Fibroblast of upper back skin (primary cell): ENCODE data around the gene YOD1.
A peak's percentile ranks its signal among the peaks of the same experiment; 100 is the strongest.

Source experiments
- DNase-seq: peaks from one replicate; pipeline ENCODE4 v3.0.0-alpha.2; 2013

Gene YOD1

DNA sequence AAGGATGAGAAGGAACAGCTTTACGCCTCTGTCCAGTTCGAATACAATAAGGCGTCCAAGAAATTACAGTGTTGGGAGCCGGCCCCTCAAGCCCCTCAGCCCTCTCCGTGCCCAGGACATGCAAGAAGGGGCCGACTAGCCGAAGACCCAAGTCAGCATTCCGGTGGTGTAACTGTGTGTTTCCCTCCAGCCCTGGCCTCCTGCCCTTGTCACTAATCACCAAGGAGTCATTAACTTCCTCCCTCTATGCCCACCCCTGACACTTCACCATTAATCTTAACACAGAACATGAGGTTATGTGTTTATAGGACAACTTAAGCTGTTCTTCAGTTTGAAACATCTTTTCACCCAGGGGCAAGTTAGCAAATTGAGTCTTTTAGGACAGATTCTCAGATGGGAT is 21.2 kb upstream of the YOD1 start:
- no peak for DNase-seq

DNA sequence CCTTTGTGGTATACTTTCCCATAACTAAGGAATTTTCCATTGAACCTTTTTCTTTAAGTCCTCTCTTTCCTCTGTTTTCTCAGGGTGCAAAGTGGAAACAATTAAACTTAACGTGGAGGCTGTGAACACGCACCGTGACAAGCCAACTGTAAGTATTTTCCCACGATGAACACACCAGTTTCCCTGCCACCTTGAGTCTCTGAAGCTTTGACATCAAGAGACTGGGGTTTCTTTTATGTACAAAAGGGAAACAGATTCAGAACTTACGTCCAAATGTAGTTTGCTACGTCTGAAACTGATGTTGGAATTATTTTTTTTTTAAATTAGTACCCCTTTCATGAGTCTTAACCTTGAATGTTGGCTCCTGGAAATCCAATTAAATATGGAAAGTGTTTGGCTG is 20.4 kb upstream of the YOD1 start:
- no peak for DNase-seq

DNA sequence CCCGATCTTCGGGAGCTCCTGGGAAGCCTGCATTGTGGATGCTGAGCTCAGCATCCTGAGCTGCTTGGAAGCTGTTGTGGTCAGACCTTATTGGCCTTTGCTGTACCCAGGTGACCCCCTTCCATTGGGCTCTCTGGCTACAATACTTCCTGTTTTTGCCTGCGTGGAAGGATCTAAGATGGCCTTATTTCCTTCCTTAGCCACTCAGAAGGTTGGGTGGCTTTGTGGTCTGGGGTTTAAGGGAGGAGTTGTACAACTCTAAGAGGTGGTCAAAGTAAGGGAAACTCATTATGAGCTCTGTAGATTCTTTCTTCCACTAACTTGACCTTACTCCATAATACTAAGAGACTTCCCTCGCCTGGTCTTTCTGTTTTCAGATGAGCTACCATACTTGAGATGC is 19.8 kb upstream of the YOD1 start:
- no peak for DNase-seq

DNA sequence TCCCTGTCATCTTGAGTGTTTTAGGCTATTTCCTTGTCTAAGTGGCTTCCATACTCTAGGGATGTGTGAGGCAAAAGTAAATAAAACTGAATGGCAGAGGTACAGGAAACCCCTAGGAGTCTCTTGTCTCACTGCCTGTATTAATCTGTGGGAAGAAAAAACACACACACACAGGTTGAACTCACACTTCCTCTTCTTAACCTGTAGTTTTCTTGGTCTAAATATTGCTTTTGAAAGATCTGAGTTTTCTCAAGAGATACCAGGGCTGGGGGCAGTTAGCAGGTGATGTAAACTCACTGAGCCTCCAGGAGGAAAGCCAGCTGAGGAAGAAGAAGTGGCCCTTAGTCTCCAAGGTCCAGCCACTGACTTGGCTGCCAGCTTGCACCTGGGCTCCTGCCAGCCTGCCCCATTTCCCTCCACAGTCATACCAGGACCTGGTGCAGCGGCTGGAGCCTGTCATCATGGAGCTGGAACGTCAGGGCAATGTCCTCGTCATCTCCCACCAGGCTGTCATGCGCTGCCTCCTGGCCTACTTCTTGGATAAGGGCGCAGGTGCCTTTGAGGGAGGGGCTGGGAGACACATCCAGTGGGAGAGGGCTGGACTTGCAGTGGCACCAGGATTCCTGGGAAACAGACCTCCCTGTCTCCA is 19.0 kb upstream of the YOD1 start:
- no peak for DNase-seq

DNA sequence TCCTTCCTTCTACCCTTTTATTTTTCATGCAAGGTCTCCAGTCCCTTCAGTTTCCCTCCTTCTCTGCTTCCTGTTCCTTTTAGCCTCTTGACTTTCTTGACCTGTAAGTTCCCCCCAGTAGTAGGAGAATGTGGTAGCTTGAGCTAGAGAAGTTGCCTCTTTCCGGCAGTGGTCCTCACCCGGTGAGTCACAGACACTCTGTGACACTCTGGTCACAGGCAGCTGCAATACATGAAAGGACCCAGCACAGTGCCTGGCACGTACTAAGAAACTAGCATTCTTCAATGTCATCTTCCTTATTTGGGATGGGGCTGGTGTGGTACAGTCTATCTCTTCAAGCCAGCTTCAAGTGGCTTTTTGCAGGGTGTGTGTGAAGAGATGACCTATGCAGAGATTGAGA is 18.1 kb upstream of the YOD1 start:
- no peak for DNase-seq

DNA sequence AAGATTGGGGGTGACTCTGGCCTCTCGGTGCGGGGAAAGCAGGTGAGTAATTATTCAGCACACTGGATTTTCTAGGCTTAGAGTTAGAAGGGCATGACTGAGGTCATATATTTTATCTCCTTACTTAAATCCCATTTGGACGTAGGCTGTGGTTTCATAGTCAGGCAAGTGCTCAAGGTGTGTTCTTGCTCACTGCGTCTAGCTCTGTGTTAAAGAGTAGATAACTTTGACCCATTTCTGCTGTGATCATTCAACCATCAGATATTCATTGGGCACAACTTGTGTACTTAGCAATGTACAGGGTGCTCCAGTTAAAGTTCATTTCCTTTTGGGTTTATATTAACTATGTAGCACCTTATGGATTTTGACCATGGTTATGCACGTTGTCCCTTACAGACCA is 16.7 kb upstream of the YOD1 start:
- no peak for DNase-seq

DNA sequence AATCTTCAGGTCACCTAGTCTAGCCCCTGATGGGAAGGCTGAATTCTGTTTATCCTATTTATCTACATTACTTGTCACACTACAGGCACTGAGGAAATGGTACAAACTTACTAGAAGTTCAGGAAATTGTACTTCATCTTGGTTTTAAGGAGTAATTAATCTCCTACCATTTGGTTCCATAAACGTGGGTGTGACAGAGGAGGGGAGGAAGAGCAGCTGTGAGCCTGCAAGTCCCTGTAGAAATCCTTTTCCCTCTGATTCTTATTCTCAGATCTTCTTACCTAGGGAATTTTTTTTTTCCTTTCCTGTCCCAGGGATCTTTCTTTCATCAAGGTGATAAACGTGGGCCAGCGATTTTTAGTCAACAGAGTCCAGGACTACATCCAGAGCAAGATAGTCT is 16.2 kb upstream of the YOD1 start:
- DNase-seq = no peak

DNA sequence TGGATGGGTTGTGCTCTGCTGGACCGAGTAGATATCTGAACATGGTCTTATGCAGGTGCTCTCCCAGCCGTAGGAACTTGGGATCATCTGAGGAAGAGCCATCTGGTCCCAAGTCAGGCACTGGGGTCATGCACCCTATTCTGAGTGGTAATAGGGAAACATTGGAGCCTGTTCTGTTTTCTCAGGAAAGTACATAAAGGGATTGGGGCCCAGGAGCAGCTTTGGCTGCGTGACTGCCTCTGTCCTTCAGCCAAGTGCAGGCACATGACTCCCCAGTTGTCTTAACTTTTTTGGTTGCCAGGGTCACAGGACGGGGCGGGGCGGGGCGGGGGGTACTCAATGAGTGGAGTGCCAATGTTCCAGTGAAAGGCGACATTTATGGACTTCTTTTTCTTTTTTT is 13.6 kb upstream of the YOD1 start:
- no peak for DNase-seq

DNA sequence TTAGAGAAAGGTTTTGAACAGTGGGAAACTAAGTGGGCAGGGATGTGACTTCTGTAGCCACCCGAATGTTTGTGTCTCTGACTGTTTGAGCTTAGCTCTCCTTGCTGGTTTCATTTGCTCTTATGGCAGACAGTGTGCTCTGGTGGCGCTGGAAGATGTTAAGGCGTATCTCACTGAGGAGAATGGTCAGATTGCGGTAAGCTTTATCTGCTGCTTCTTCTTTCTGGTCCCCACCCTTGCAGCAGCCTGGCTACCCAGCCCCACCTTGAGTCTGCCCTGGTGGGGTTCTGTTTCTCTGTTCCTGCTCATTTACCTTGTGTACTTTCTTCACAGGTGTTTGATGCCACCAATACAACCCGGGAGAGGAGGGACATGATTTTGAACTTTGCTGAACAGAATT is 12.0 kb upstream of the YOD1 start:
- DNase-seq = no peak

DNA sequence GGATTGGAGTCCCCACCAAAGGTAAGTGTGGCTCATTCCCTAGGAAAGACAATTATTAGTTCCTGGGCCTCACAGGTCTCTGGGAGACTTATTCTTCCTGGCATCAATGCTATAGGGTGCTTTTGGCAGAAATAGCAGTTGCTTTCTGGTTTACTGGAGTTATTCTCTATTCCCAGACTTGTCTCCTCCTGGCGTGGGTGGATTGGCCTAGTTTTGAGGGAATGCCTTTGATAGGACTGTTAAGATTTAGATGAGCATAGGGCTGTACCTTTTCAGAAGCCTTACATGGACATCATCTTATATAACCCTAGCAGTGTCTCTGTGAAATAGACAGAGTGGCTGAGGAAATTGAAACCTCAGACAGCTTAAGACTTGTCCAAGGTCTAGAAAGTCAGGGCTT is 11.1 kb upstream of the YOD1 start:
- no peak for DNase-seq

DNA sequence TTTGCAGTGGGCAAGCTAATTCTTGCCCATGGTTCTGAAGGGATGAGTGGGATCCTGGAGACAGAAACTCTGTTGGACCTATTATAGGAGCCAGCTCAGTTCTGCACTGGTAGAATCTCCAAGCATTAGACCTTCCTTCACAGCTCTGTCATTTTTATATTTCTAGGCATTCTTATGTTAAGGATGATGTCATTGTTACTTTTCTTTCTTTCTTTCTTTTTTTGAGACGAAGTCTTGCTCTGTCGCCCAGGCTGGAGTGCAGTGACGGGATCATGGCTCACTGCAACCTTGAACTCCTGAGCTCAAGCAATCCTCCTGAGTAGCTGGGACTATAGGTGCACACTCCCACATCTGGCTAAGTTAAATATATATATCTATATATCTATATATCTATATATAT is 9.6 kb upstream of the YOD1 start:
- no peak for DNase-seq

DNA sequence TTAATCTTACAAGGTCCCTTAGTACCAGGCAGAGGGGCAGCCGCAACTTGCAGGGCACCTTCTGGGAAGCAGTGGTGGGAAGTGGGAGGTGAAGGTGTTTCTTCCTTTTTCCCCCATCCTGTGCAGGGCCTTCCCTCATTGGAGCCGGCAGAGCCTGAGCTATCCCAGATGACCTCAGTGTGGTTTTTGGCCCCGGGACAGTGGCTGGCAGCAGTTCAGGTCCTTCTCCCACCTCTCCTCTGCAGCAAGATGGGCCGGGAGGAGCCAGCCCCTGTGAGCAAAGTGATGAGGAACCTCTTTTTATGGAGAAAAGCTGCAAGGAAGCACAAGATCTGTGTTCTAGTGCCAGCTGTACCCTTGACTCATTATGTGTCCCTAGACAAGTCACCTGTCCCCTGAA is 8.9 kb upstream of the YOD1 start:
- DNase-seq = no peak

DNA sequence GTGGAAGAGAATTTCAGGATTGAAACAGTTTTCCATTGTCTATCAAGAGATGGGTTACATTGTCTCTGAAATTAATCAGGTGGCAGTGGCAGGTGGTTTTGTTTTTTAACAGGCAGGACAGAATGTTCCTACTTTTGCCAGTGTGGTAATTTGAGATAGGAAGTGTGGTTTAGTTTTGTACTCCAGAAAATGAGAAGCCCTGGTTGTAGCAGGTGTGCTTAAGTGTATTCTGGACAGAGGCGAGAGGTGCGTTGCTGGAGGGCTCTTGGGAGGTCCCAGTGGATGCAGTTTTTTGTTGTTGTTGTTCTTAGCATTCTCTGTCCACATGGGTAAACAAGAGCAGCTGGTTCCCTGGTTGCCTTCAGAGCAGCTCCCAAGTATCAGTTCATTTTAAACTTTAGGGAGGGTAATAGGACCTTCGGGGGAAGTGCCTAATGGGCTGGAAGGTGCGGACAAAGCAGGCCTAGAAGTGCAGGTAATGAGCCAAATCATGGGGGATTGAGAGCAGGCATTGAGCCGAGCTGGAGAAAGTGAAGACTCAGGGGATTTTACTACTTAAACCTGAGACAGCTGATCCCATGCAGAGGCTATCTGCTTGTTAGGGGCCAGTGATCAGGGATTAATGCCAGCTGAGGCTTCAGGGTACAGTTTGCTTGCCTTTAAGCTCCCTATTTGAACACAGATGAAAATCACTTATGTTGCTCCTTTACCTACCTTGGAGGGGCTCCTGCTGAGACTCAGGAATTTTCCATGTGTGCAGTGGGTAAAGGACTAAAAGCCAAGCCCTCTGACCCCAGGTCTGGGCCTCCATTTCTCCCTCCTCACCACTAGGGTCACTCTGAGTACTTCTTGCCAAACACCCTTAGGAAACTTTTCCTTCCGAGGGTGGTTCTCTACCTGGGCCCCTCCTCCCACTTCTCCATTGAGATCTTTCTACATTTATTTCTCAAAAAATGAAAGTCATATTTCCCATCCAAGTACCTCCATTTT is 8.2 kb upstream of the YOD1 start:
- no peak for DNase-seq

DNA sequence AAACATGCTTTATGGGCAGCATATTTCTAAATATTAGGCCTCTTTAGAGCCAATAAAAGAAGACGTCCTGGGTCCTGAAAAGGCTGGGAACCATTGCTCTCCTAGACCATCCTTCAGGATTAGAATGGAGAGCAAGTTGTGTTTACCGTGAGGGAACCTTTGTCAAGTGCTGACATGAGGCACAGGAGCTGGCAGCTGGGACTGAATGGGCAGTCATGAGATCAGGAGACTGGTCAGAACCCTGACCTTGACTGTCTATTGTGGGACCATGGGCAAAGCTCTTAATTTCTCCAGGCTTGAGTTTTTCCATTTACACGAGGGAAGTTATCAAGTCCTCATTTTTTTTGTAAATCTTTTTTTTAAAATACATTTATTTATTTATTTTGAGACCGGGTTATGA is 7.2 kb upstream of the YOD1 start:
- no peak for DNase-seq

DNA sequence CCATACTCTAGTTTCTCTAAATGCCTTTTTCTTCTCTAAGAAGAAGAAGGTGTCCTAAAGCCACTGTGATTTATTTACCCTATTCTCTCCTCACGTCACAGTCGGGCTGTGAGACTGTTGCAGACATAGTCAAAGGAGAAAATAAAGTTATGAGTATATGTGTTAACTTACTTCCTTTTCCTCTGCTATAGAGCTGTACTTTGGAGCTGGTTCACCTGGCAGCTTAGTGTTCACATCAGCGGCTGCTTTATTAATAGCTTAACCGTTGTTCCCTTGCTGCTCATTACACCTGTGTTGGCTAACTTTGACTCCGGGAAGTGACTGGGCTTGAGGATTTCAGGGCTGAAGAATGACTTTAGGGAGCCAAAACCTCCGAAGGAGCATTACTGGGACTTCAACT is 5.7 kb upstream of the YOD1 start:
- no peak for DNase-seq

DNA sequence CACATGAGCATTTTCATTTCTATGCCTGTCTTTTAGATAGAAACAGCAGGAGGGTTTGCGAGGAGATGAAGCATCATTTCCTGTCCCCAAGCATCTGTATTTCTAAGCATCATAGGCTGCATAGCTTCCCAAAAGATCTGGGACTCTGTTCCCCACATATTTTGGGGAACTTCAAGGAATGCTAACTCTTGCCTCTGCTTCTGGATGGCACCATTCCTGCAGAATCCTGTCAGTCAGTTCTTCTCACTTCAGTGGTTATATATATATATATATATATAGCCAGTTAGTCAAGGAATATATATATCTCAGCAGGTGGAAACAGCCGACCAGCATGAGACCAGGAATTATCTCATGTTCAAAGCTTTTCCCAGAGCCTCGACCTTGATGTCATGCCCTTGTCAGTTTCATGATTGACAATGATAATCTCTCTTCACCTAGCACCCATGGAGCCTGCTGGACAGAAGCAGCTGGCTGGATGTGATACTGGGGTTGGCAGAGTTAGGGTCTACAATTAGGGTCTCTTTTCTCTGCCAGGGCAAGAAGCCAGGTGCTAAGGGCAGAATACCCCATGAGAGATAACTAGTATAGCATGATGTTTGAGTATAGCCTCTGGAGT is 4.5 kb upstream of the YOD1 start:
- no peak for DNase-seq

DNA sequence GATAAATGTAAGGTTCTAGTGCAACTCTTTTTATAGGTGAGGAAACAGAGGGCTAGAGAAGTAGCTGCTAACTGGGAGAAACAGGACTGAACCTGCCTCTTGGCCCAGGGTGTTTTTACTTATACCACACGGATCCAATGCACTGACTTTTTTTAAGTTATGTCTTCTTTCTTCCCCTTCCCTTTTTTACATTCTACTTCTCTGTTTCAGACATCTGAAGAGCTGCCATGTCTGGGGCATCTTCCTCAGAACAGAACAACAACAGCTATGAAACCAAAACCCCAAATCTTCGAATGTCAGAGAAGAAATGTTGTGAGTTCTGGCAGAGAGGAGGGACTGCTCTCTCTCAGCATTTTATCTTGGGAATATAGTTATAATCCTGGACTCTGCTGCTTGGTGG is 3.5 kb upstream of the YOD1 start:
- no peak for DNase-seq

DNA sequence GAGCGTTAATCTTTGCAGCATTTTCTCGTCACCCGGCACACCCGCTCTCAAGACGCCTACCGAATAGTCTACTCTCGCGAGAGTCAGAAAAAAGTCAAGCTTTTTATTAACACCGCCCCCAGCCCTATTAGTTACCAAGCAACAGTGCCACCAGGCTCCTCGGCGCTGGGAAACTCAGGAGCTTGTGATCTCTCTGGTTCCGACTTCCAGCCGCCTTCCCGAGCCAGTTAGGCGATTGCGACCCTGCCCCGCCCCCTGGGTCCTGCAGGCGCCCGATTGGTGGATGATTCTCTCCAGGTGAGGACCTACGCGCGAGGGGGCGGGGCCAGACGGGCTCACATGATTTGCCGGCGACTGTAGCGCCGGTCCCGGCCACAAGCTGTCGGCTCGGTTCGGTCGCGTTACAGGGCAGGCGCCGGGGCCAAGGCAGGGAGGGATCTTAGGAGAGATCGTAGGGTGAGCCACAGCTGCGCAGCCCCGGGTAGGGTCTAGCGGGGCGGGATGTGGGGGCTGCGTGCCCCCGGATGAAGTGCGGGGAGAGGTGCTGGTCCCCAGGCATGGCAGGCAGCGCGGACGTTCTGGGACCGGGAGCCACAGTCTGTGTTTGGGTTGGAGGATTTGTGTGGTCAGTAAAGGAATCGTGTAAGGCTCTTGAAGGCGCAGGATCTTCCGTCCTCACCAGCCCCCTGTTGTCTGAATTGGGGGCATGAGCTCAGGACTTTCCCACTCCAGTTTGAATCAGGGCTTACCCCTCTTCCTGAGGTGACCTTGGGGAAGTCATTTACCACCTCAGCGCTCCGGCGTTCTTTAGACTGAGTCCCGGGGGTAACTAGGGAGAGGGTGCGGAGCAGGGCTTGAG is 2.1 kb upstream of the YOD1 start, which contains the start of gene PFKFB2:
TSS of gene PFKFB2 (plus strand) at position 365 of the 859 bp plus-strand sequence. CDS start 1,443 bp downstream, outside the sequence.
- peak; percentile 93 for DNase-seq

DNA sequence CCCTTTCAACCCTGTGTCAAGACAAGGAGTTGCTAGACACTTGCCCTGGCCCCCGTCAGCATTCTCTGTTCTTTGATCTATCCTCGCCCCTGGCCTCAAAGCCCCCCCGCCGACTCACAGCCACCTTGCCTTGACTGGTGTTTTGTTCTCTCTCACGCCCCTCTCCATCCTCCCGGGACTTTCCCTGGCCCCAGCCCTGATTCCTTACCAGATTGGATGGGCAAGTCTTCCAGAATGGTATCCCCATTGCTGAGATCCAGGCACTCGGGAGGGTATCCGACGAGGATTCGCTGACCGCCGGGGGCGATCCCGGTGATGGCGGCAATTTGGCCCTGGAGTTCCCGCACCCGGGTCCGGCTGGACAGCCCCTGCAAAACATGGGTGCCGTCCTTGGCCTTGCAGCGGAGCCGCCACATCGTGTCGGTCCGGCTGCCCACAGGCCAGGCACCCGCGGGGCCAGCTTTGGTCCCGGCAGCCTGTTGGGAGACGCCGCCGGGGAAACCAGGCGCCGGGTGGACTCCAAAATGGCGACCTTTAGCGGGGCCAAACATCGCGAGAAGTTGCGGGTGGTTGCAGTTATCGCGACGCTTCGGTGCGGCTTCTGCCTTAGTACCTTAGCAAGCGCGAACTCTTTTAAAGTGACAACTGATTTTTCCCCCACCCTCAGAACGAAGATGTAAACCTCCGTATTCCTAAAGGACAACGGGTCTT is 373 bp downstream of the YOD1 start:
- peak; percentile 94 for DNase-seq

DNA sequence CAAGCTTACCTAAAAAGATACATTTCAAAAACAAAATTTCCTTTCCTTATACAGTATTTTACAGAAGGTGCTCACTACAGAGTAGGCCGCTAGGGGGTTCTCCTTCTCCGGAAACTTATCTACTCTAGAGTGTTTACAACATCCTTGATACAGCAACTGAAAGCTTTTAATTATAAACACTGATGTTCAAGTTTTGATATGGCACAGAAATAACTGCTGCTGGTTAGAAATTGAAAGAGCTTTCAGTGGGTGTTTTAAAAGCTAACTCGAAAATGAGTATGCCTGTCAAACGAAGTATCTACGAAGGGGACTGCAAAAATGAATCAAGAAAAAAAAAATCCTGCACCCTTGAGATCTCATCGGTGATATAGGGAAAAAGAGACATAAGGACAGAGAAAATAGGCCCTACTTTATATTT is 1.0 kb downstream of the YOD1 start:
- peak; percentile 45 for DNase-seq

DNA sequence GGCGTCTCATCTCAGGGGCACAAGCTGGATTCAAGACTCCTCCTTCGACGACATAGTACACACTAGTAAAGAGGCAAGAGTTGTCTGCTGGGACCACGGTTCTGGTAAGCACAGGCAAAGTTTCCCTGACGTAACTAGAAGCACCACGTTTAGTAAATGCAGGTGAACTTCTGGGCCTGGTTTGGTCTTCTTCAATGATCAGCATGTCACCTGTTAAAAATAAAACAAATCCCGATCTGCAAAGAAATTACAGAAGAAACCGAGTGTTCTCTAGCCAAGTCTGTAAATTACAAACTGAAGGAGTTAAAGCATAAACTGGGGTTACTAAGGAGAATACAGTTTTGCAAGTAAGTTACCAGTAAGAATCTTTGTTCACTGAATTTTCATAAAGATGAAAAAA is 1.5 kb downstream of the YOD1 start:
- no peak for DNase-seq

DNA sequence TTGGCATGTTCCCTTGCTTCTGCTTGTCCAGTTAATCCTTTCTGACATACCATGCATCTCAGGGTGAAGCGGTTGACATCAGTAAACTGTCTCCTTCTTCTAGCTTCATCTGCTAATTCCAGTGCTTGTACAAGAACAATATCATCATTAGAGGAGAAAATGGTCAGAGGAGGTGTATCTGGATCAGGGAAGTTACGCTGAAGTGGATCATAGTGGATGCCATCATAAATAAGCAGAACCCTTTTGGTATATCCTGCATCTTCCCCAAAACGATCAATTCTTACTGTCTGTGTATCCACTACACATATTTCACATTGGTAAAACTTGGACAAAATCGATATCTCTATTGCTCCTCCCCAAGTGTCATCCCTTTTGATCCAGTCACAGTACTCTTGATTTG is 2.0 kb downstream of the YOD1 start:
- no peak for DNase-seq
